GM21423 (cell line): ENCODE measurements around the gene DENND4A.
A peak's percentile ranks its signal among the peaks of the same experiment; 100 is the strongest.
"Not testable (repeated sequence)": the region's sequence is repeated elsewhere in the genome, so short reads cannot be mapped to it uniquely, and the experiment has no call there.

ENCODE experiments used
- ATAC-seq: cut with Tn5 transposase; IDR thresholded peaks from one replicate; pipeline ENCODE4 v1.9.1; 2021; ENCODE audit warnings: mild to moderate bottlenecking, moderate library complexity; ENCODE audit not compliant: unreplicated experiment

Gene DENND4A

GRCh38 chr15:65819563-65819960, 27.5 kb upstream of the DENND4A start:
- ATAC-seq, result no peak

GRCh38 chr15:65818927-65819562, 27.0 kb upstream of the DENND4A start:
- peak; percentile 73 for ATAC-seq

GRCh38 chr15:65816441-65816840, 24.3 kb upstream of the DENND4A start:
- no peak for ATAC-seq

- not testable (repeated sequence) for ATAC-seq
Observed at GRCh38 chr15:65816008-65816407, 23.9 kb upstream of the DENND4A start.

- not testable (repeated sequence) for ATAC-seq
Observed at GRCh38 chr15:65814271-65814670, 22.2 kb upstream of the DENND4A start.

- no peak for ATAC-seq
Observed at GRCh38 chr15:65812916-65813315, 20.8 kb upstream of the DENND4A start.

- no peak for ATAC-seq
Observed at GRCh38 chr15:65812467-65812866, 20.4 kb upstream of the DENND4A start.

- ATAC-seq, result no peak
Observed at GRCh38 chr15:65811835-65812234, 19.7 kb upstream of the DENND4A start.

- ATAC-seq, result not testable (repeated sequence)
Observed at GRCh38 chr15:65811011-65811733, 19.1 kb upstream of the DENND4A start.

- no peak for ATAC-seq
Observed at GRCh38 chr15:65806397-65806796, 14.3 kb upstream of the DENND4A start.

- no peak for ATAC-seq
Observed at GRCh38 chr15:65805019-65805745, 13.1 kb upstream of the DENND4A start.

- ATAC-seq, result no peak
Observed at GRCh38 chr15:65804252-65804931, 12.3 kb upstream of the DENND4A start.

- no peak for ATAC-seq
Observed at GRCh38 chr15:65801229-65801805, 9.2 kb upstream of the DENND4A start.

- no peak for ATAC-seq
Observed at GRCh38 chr15:65796610-65797078, 4.6 kb upstream of the DENND4A start.

GRCh38 chr15:65795663-65796216, 3.6 kb upstream of the DENND4A start:
- no peak for ATAC-seq

- no peak for ATAC-seq
Observed at GRCh38 chr15:65793818-65794104, 1.7 kb upstream of the DENND4A start.

- no peak for ATAC-seq
Observed at GRCh38 chr15:65792988-65793817, 1.1 kb upstream of the DENND4A start.

- ATAC-seq, result peak; percentile 26
Observed at GRCh38 chr15:65791335-65792137, 557 bp downstream of the DENND4A start.

- ATAC-seq, result no peak
Observed at GRCh38 chr15:65790694-65791334, 1.3 kb downstream of the DENND4A start.
